Measurements from ENCODE around the gene FN3KRP. TPM values are rescaled to one million over a fixed set of nuclear protein-coding genes. Genes with fewer than 3 reads are reported as not detected.

The FN3KRP gene
- 11.6 and 21.8 TPM in 2 replicates for total RNA-seq

DNA sequence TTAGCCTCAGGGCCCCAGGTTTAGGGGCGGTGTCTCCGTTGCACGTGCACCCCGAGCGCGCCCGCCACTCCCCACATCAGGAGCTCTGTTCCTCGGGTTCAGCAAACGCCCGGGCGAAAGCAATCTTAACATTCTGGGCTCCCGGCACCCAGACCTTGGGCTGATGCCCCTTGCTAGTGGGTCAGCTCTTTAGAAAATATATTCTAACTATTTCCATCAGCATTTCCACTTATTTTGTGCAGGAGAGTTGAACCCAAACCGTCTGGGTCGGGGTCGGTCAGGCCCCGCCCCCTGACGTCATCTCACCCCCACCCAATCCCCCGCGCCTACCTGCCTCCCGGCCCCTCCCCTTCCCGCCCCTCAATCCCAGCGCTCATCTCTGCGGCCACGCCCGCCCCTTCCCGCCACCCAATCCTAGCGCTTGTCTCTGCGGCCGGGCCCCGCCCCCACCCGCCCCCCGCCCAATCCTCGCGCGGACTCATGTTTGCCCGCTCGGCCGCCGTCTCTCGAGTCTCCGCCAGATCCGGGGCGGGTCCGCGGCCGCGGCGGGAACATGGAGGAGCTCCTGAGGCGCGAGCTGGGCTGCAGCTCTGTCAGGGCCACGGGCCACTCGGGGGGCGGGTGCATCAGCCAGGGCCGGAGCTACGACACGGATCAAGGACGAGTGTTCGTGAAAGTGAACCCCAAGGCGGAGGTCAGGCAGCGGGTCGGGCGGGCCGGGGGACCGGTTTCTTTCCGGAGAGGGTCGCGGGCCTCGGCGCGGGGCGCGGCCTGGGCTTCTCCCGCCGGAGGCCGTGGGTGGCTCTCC is at the start of gene FN3KRP:
TSS of gene FN3KRP (plus strand) at position 504 of the 808 bp plus-strand sequence. CDS start at position 554, 50 bp downstream.

GRCh38 chr17:82698065-82698973 is 18.2 kb upstream of the FN3KRP start, which contains the start of gene RAB40B:
Gene RAB40B (minus strand): TSS chr17:82698698. CDS start chr17:82698596, 102 bp downstream.

DNA sequence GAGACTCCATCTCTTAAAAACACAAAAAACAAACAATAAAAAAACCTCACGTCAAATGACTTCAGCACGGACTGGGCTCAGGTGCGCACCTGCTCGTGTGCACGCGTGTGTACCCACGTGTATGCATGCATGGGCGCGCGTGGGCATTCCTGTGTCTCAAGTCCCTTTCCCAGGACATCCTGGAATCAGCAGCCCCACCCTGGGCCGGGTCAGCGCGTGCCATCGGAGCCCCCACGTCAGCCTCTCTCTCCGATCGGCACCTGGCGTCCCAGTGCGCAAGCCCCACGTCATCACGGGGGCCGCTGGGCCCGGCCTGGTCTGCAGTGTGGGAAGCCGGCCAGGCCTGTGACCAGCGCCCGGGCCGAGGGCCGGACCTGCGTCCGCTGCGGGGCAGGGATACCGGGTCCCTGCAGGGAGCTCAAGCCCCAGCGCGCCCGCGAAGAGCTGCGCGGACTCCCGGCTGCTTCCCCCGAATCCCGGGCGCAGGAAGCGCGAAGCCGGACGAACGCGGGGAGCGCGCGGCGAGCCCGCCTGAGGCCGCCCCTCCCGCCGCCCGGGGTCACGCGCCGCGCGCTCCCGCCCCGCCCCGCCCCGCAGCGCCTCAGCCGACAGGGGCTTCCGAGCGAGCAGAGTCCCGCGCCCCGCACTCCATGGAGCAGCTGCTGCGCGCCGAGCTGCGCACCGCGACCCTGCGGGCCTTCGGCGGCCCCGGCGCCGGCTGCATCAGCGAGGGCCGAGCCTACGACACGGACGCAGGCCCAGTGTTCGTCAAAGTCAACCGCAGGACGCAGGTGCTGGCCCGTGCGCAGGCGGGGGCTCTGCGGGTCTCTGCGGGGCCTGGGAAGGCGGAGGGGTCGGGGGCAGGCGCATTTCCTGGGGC is 18.7 kb downstream of the FN3KRP start, which contains the start of gene FN3K:
TSS of gene FN3K (plus strand) at position 629 of the 880 bp plus-strand sequence. CDS start at position 651, 22 bp downstream.

DNA sequence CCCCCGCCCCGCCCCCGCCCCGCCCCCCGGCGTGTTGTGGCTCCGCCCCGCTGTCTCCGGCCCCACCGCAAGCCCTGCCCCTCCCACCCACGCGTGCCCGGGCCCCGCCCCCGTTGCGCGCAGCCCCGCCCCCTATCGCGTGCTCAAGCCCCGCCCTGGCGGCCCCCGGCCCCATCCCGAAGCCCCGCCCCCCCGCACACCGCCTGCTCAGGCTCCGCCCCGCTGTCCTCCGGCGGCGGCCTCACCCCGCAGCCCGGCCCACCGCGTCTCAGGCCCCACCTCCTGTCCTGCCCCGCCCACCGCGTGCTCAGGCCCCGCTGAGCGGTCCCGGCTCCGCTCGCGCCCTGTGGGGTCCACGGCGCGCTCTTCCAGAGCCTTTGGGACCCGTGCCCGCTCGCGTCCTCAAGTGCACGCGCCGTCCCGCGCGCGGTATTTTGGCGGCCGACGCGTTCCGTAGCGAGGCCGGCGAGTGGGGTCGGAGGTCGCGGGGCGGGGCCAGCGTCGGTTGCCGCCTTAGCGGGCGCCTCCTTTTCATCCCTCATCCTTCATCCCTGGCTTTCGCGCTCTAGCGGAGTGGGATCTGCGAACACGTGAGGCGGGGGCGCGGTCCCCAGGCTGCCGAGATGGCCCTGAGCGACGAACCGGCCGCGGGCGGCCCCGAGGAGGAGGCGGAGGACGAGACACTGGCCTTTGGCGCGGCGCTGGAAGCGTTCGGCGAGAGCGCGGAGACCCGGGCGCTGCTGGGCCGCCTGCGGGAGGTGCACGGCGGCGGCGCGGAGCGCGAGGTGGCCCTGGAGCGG is 35.3 kb downstream of the FN3KRP start, which contains the start of gene TBCD:
TSS of gene TBCD (plus strand) at position 495 of the 800 bp plus-strand sequence. CDS start at position 624, 129 bp downstream.

Small RNAs within 50 kb of the gene (small RNA-seq; reads per million reads assigned to genes)
- gene MIR4525 (ENCODE audit: low replicate concordance) = 0.10 reads per million

Other genes starting within 250 kb of the FN3KRP start
- gene FOXK2, start 197.0 kb upstream of the FN3KRP start, total RNA-seq = 44.6 and 48.0 TPM in 2 replicates
- gene WDR45B, start 68.3 kb upstream of the FN3KRP start, total RNA-seq = 43.1 and 65.4 TPM in 2 replicates
- 1.8 and 5.4 TPM in 2 replicates for gene RAB40B, start 18.0 kb upstream of the FN3KRP start, total RNA-seq
- 1.4 and 3.3 TPM in 2 replicates for gene FN3K, start 18.9 kb downstream of the FN3KRP start, total RNA-seq
- 30.2 and 36.9 TPM in 2 replicates for gene TBCD, start 35.4 kb downstream of the FN3KRP start, total RNA-seq
- not detected in 2 replicates for gene ZNF750, start 123.3 kb downstream of the FN3KRP start, total RNA-seq